WTC11 (cell line): ENCODE results near the gene CD109. TPM values are rescaled to one million over a fixed set of nuclear protein-coding genes. Genes with fewer than 3 reads are reported as not detected.

Source experiments
- ATAC-seq: fragments of 200-7000 bp; cut with Tn5 transposase; 2 replicates; pipeline ENCODE4 v1.10.0; 2021; ENCODE audit warnings: mild to moderate bottlenecking, moderate library complexity
- CTCF ChIA-PET: fragments of 300-600 bp; sonication (Branson Sonifier 250); formaldehyde crosslinking; loops from one replicate; lab custom pipeline; 2021; ENCODE audit warnings: antibody characterized with exemption; lab: Charles Lee
- POLR2A ChIA-PET: fragments of 350-600 bp; sonication (Branson Sonifier 250); formaldehyde crosslinking; loops from one replicate; lab custom pipeline; 2021; ENCODE audit warnings: antibody characterized with exemption; lab: Charles Lee
- DNase-seq: peaks from one replicate; pipeline ENCODE4 v3.0.0; 2021; ENCODE audit warnings: low spot score
- H3K27ac Mint-ChIP-seq: 2 replicates; pipeline ENCODE4 v1.8.0; 2021; ENCODE audit warnings: mixed read lengths
- H3K27me3 Mint-ChIP-seq: 2 replicates; pipeline ENCODE4 v1.8.0; 2021; ENCODE audit warnings: low read depth, mild to moderate bottlenecking, moderate library complexity, mixed read lengths
- H3K36me3 Mint-ChIP-seq: 2 replicates; pipeline ENCODE4 v1.8.0; 2021; ENCODE audit warnings: mixed read lengths
- H3K4me1 Mint-ChIP-seq: 2 replicates; pipeline ENCODE4 v1.8.0; 2022; ENCODE audit warnings: mixed read lengths
- H3K4me3 Mint-ChIP-seq: 2 replicates; pipeline ENCODE4 v1.8.0; 2021; ENCODE audit warnings: mild to moderate bottlenecking, moderate library complexity, mixed read lengths
- H3K9me3 Mint-ChIP-seq: 2 replicates; pipeline ENCODE4 v1.8.0; 2021; ENCODE audit warnings: mixed read lengths
- ATF1 ChIP-seq: sonication (generic); formaldehyde crosslinking; IDR thresholded peaks from 2 replicates; pipeline ENCODE4 v1.8.1; 2023; ENCODE audit warnings: mild to moderate bottlenecking, moderate library complexity, missing genetic modification reagents
- CREB1 ChIP-seq: sonication (generic); formaldehyde crosslinking; IDR thresholded peaks from 2 replicates; pipeline ENCODE4 v1.8.0; 2023; ENCODE audit warnings: mild to moderate bottlenecking, missing genetic modification reagents
- CREM ChIP-seq: sonication (generic); formaldehyde crosslinking; IDR thresholded peaks from 2 replicates; pipeline ENCODE4 v1.8.1; 2022; ENCODE audit warnings: mild to moderate bottlenecking, missing genetic modification reagents, moderate library complexity
- CTCF ChIP-seq: fragments of 200-600 bp; IDR thresholded peaks from 2 replicates; pipeline ENCODE4 v1.8.0; 2022; ENCODE audit warnings: antibody characterized with exemption
- ERG ChIP-seq: fragments of 250-450 bp; sonication (Bioruptor Pico); IDR thresholded peaks from 2 replicates; pipeline ENCODE4 v1.8.0; 2021; ENCODE audit warnings: mild to moderate bottlenecking
- KAT7 ChIP-seq: sonication (generic); formaldehyde crosslinking; IDR thresholded peaks from 2 replicates; pipeline ENCODE4 v1.8.1; 2023; ENCODE audit warnings: missing genetic modification reagents, mild to moderate bottlenecking, borderline replicate concordance
- MAX ChIP-seq: sonication (generic); formaldehyde crosslinking; IDR thresholded peaks from 2 replicates; pipeline ENCODE4 v1.8.0; 2022; ENCODE audit warnings: mild to moderate bottlenecking, missing genetic modification reagents
- NFATC4 ChIP-seq: fragments of 250-450 bp; sonication (Bioruptor Pico); IDR thresholded peaks from 2 replicates; pipeline ENCODE4 v1.9.0; 2021; ENCODE audit warnings: mild to moderate bottlenecking
- NR1H2 ChIP-seq: sonication (generic); formaldehyde crosslinking; IDR thresholded peaks from 2 replicates; pipeline ENCODE4 v1.9.0; 2021; ENCODE audit warnings: mild to moderate bottlenecking, moderate library complexity, missing genetic modification reagents
- NR2C2 ChIP-seq: sonication (generic); formaldehyde crosslinking; IDR thresholded peaks from 2 replicates; pipeline ENCODE4 v1.8.0; 2022; ENCODE audit warnings: mild to moderate bottlenecking, missing genetic modification reagents
- NR3C1 ChIP-seq: sonication (generic); formaldehyde crosslinking; conservative IDR thresholded peaks from 2 replicates; pipeline ENCODE4 v1.8.1; 2023; ENCODE audit warnings: low read depth, mild to moderate bottlenecking, missing genetic modification reagents
- OVOL2 ChIP-seq: fragments of 250-450 bp; sonication (Bioruptor Pico); IDR thresholded peaks from 2 replicates; pipeline ENCODE4 v1.9.0; 2021; ENCODE audit warnings: mild to moderate bottlenecking, borderline replicate concordance
- SOX15 ChIP-seq: fragments of 250-450 bp; sonication (Bioruptor Pico); IDR thresholded peaks from 2 replicates; pipeline ENCODE4 v1.9.0; 2021; ENCODE audit warnings: mild to moderate bottlenecking
- SP1 ChIP-seq: sonication (generic); formaldehyde crosslinking; conservative IDR thresholded peaks from 2 replicates; pipeline ENCODE4 v1.8.1; 2022; ENCODE audit warnings: missing genetic modification reagents
- STAT6 ChIP-seq: sonication (generic); formaldehyde crosslinking; conservative IDR thresholded peaks from 2 replicates; pipeline ENCODE4 v1.8.1; 2023; ENCODE audit warnings: mild to moderate bottlenecking, low read depth, missing genetic modification reagents, moderate library complexity
- ZMAT4 ChIP-seq: fragments of 250-450 bp; sonication (Bioruptor Pico); IDR thresholded peaks from 2 replicates; pipeline ENCODE4 v1.9.0; 2021; ENCODE audit warnings: mild to moderate bottlenecking
- ZNF219 ChIP-seq: sonication (generic); formaldehyde crosslinking; IDR thresholded peaks from 2 replicates; pipeline ENCODE4 v1.8.0; 2023; ENCODE audit warnings: missing genetic modification reagents, mild to moderate bottlenecking, borderline replicate concordance
- ZNF317 ChIP-seq: sonication (generic); formaldehyde crosslinking; IDR thresholded peaks from 2 replicates; pipeline ENCODE4 v1.8.1; 2023; ENCODE audit warnings: low read depth, mild to moderate bottlenecking, moderate library complexity, missing genetic modification reagents, borderline replicate concordance
- ZNF532 ChIP-seq: fragments of 250-450 bp; sonication (Bioruptor Pico); IDR thresholded peaks from 2 replicates; pipeline ENCODE4 v1.9.0; 2021; ENCODE audit warnings: mild to moderate bottlenecking, borderline replicate concordance
- ZSCAN18 ChIP-seq: fragments of 250-450 bp; sonication (Bioruptor Pico); IDR thresholded peaks from 2 replicates; pipeline ENCODE4 v2.1.2; 2022; ENCODE audit warnings: mild to moderate bottlenecking, moderate library complexity
- total RNA-seq: library from RNA; stranded (reverse); gene quantifications from 3 replicates; pipeline ENCODE4 v1.2.3, GENCODE V29; 2021

CD109 gene
- total RNA-seq, 1 experiment from 2014 or later = 4.5 TPM

- POLR2A ChIA-PET = no interaction called here
- CTCF ChIA-PET = no interaction called here
Measured at GRCh38 chr6:73727114-73727513, 31.1 kb downstream of the CD109 start.

GRCh38 chr6:73728548-73729205 is 32.7 kb downstream of the CD109 start:
- no peaks in the 10 kb centered on the region for H3K27me3 Mint-ChIP-seq
- H3K27ac Mint-ChIP-seq = no peak overlapping the region
- DNase-seq = no peak
- H3K4me3 Mint-ChIP-seq = no peak overlapping the region
- H3K36me3 Mint-ChIP-seq = no peaks in the 10 kb centered on the region
- ChIA-PET POLR2A (interaction anchor here (0.6 to 0.8 kb wide), 2 partner anchors 13 to 1497 kb away, joined by 3 read pairs; no protein-coding TSS in a partner anchor), CTCF (no interaction called here)
- ATAC-seq = no peak
- H3K9me3 Mint-ChIP-seq = no peaks in the 10 kb centered on the region
- no peak for TF ChIP-seq CREB1 (CRISPR knock-in tag)
- TF ChIP-seq ZSCAN18 (CRISPR knock-in tag) = no peak
- no peak for TF ChIP-seq SOX15
- peaks cover 6% of the 10 kb centered on the region for H3K4me1 Mint-ChIP-seq

More at GRCh38 chr6:73727114-73727513, 31.1 kb downstream of the CD109 start:
- Mint-ChIP-seq H3K9me3 (no peaks in the 10 kb centered on the region), H3K4me1 (peaks cover 6% of the 10 kb centered on the region), H3K4me3 (no peak overlapping the region), H3K27me3 (no peaks in the 10 kb centered on the region), H3K27ac (no peak overlapping the region), H3K36me3 (no peaks in the 10 kb centered on the region)
- DNase-seq (no peak), ATAC-seq (no peak)
- TF ChIP-seq STAT6 (CRISPR knock-in tag) = no peak
- TF ChIP-seq NR3C1 = no peak
- TF ChIP-seq SP1 (CRISPR knock-in tag) = no peak

GRCh38 chr6:73731285-73731684 is 35.3 kb downstream of the CD109 start:
- Mint-ChIP-seq H3K36me3 (no peaks in the 10 kb centered on the region), H3K4me1 (peaks cover 8% of the 10 kb centered on the region), H3K9me3 (no peaks in the 10 kb centered on the region), H3K27me3 (no peaks in the 10 kb centered on the region), H3K4me3 (no peak overlapping the region), H3K27ac (no peak overlapping the region)
- ATAC-seq = no peak
- POLR2A ChIA-PET = no interaction called here
- CTCF ChIA-PET = interaction anchor here (0.7 to 1.2 kb wide), 2 partner anchors 55 to 56 kb away, joined by 3 read pairs; no protein-coding TSS in a partner anchor
- no peak for DNase-seq
- no peak for TF ChIP-seq NFATC4 (CRISPR knock-in tag)
- TF ChIP-seq ERG = no peak
- no peak for TF ChIP-seq SP1 (CRISPR knock-in tag)
- no peak for TF ChIP-seq NR1H2 (CRISPR knock-in tag)
- no peak for TF ChIP-seq OVOL2 (CRISPR knock-in tag)
- no peak for TF ChIP-seq ATF1
- TF ChIP-seq KAT7 (CRISPR knock-in tag) = no peak
- TF ChIP-seq CREB1 (CRISPR knock-in tag) = no peak
- TF ChIP-seq ZNF532 (CRISPR knock-in tag) = no peak
- no peak for TF ChIP-seq NR2C2 (CRISPR knock-in tag)
- no peak for TF ChIP-seq CREM
- no peak for TF ChIP-seq MAX (CRISPR knock-in tag)
- no peak for TF ChIP-seq ZNF219 (CRISPR knock-in tag)
- TF ChIP-seq CTCF = no peak
- no peak for TF ChIP-seq ZNF317
- no peak for TF ChIP-seq ZMAT4 (CRISPR knock-in tag)
